ENCODE data around the gene PSMD13. TPM values are rescaled to one million over a fixed set of nuclear protein-coding genes. Genes with fewer than 3 reads are reported as not detected.

The PSMD13 gene
- total RNA-seq, 1 donor from 2014 or later = 150 TPM

GRCh38 chr11:207863-208180 lies 29.0 kb upstream of the PSMD13 start:
- no peak for TF ChIP-seq CTCF (IDR thresholded peaks at IDR 0.05; ENCODE audit: insufficient read depth, low read length, poor library complexity, severe bottlenecking)
- peak overlapping the region; percentile 90 for H3K4me3 ChIP-seq (ENCODE audit: low read depth, low read length)
- no peak for DNase-seq (ENCODE audit: low read depth)
- H3K27me3 ChIP-seq (ENCODE audit: control insufficient read depth, insufficient read depth, low read length) = no peaks in the 10 kb centered on the region
- peaks cover 14% of the 10 kb centered on the region for H3K36me3 ChIP-seq (ENCODE audit: control insufficient read depth, insufficient read depth, low read length)

- DNase-seq (ENCODE audit: low read depth) = no peak
- H3K27me3 ChIP-seq (ENCODE audit: control insufficient read depth, insufficient read depth, low read length) = no peaks in the 10 kb centered on the region
- peaks cover 17% of the 10 kb centered on the region for H3K36me3 ChIP-seq (ENCODE audit: control insufficient read depth, insufficient read depth, low read length)
- H3K4me3 ChIP-seq (ENCODE audit: low read depth, low read length) = peak overlapping the region; percentile 90
- no peak for TF ChIP-seq CTCF (IDR thresholded peaks at IDR 0.05; ENCODE audit: insufficient read depth, low read length, poor library complexity, severe bottlenecking)
Observed at GRCh38 chr11:208181-208916, 28.4 kb upstream of the PSMD13 start.

- Histone ChIP-seq H3K36me3 (ENCODE audit: control insufficient read depth, insufficient read depth, low read length) (peaks cover 17% of the 10 kb centered on the region), H3K4me3 (ENCODE audit: low read depth, low read length) (peak overlapping the region; percentile 90), H3K27me3 (ENCODE audit: control insufficient read depth, insufficient read depth, low read length) (no peaks in the 10 kb centered on the region)
- no peak for DNase-seq (ENCODE audit: low read depth)
- no peak for TF ChIP-seq CTCF (IDR thresholded peaks at IDR 0.05; ENCODE audit: insufficient read depth, low read length, poor library complexity, severe bottlenecking)
Observed at GRCh38 chr11:208917-209260, 27.9 kb upstream of the PSMD13 start.

GRCh38 chr11:209275-210121 lies 27.3 kb upstream of the PSMD13 start:
- no peaks in the 10 kb centered on the region for H3K27me3 ChIP-seq (ENCODE audit: control insufficient read depth, insufficient read depth, low read length)
- no peak for DNase-seq (ENCODE audit: low read depth)
- peaks cover 18% of the 10 kb centered on the region for H3K36me3 ChIP-seq (ENCODE audit: control insufficient read depth, insufficient read depth, low read length)
- peak overlapping the region; percentile 90 for H3K4me3 ChIP-seq (ENCODE audit: low read depth, low read length)
- TF ChIP-seq CTCF (IDR thresholded peaks at IDR 0.05; ENCODE audit: insufficient read depth, low read length, poor library complexity, severe bottlenecking) = no peak

GRCh38 chr11:210122-210802 lies 26.5 kb upstream of the PSMD13 start:
- no peak for TF ChIP-seq CTCF (IDR thresholded peaks at IDR 0.05; ENCODE audit: insufficient read depth, low read length, poor library complexity, severe bottlenecking)
- peak overlapping the region; percentile 90 for H3K4me3 ChIP-seq (ENCODE audit: low read depth, low read length)
- peaks cover 20% of the 10 kb centered on the region for H3K36me3 ChIP-seq (ENCODE audit: control insufficient read depth, insufficient read depth, low read length)
- H3K27me3 ChIP-seq (ENCODE audit: control insufficient read depth, insufficient read depth, low read length) = no peaks in the 10 kb centered on the region
- peak; percentile 53 for DNase-seq (ENCODE audit: low read depth)

Measured in kidney epithelial cell (primary cell).